CD8-positive, alpha-beta memory T cell (primary cell): ENCODE results near the gene VPS26C. TPM values are rescaled to one million over a fixed set of nuclear protein-coding genes. Genes with fewer than 3 reads are reported as not detected.

Experiments
- CTCF ChIA-PET: fragments of 350-600 bp; sonication (Branson Sonifier 250); formaldehyde crosslinking; loops from one replicate; lab custom pipeline; 2021; ENCODE audit warnings: antibody characterized with exemption; lab: Charles Lee
- POLR2A ChIA-PET: fragments of 350-600 bp; sonication (Branson Sonifier 250); formaldehyde crosslinking; loops from one replicate; lab custom pipeline; 2021; ENCODE audit warnings: antibody characterized with exemption; lab: Charles Lee
- DNase-seq, 5 donors: peaks; one replicate each; pipeline versions ENCODE4 v3.0.0 to v3.0.0-alpha.2; 2020 to 2022; ENCODE audit warnings: mixed read lengths in 1 of 5
- H3K27ac ChIP-seq: one replicate; pipeline ENCODE4 v1.7.0; 2013; ENCODE audit warnings: low read depth, mild to moderate bottlenecking, low read length, moderate library complexity
- H3K27me3 ChIP-seq: 2 replicates; pipeline ENCODE4 v1.7.0; 2013; ENCODE audit warnings: low read length, mild to moderate bottlenecking; ENCODE audit not compliant: insufficient read depth, poor library complexity, severe bottlenecking
- H3K36me3 ChIP-seq: 2 replicates; pipeline ENCODE4 v1.7.0; 2013; ENCODE audit warnings: mild to moderate bottlenecking, low read length, moderate library complexity; ENCODE audit not compliant: insufficient read depth
- H3K4me1 ChIP-seq: 2 replicates; pipeline ENCODE4 v1.7.0; 2013; ENCODE audit warnings: mild to moderate bottlenecking, low read length, moderate library complexity; ENCODE audit not compliant: insufficient read depth
- H3K4me3 ChIP-seq: 2 replicates; pipeline ENCODE4 v1.7.0; 2013; ENCODE audit warnings: mild to moderate bottlenecking, low read length
- H3K9me3 ChIP-seq: 2 replicates; pipeline ENCODE4 v1.7.0; 2013; ENCODE audit warnings: mild to moderate bottlenecking, low read length
- H3K27ac Mint-ChIP-seq, 8 donors: one replicate each; pipeline ENCODE4 v1.8.0; 2020 to 2021; ENCODE audit warnings: mixed read lengths in 8 of 8, mild to moderate bottlenecking in 6 of 8, inconsistent platforms in 3 of 8, moderate library complexity in 3 of 8
- H3K27me3 Mint-ChIP-seq, 2 donors: one replicate each; pipeline ENCODE4 v1.8.0; 2020 to 2021; ENCODE audit warnings: mixed read lengths in 2 of 2, mild to moderate bottlenecking in 1 of 2, moderate library complexity in 1 of 2
- H3K36me3 Mint-ChIP-seq, 3 donors: one replicate each; pipeline ENCODE4 v1.8.0; 2020 to 2021; ENCODE audit warnings: mixed read lengths in 3 of 3, inconsistent platforms in 1 of 3, mild to moderate bottlenecking in 1 of 3
- H3K4me1 Mint-ChIP-seq, 3 donors: one replicate each; pipeline ENCODE4 v1.8.0; 2020 to 2021; ENCODE audit warnings: mixed read lengths in 3 of 3, inconsistent platforms in 1 of 3, mild to moderate bottlenecking in 1 of 3
- H3K4me3 Mint-ChIP-seq, 7 donors: one replicate each; pipeline ENCODE4 v1.8.0; 2020 to 2021; ENCODE audit warnings: mixed read lengths in 7 of 7, mild to moderate bottlenecking in 6 of 7, moderate library complexity in 4 of 7, inconsistent platforms in 2 of 7
- H3K9me3 Mint-ChIP-seq, 5 donors: one replicate each; pipeline ENCODE4 v1.8.0; 2020 to 2022; ENCODE audit warnings: mixed read lengths in 5 of 5, mild to moderate bottlenecking in 3 of 5, moderate library complexity in 2 of 5, inconsistent platforms in 1 of 5
- polyA plus RNA-seq: library from polyadenylated mRNA; unstranded; fragments of 300-500 nt; fragmentation: Illumina TruSeq; gene quantifications from one replicate; pipeline ENCODE4 v1.2.3, GENCODE V29; 2021
- total RNA-seq, 2 experiments: library from RNA; stranded (reverse); gene quantifications; one replicate each; pipeline ENCODE4 v1.2.3, GENCODE V29; 2021

VPS26C gene
- total and polyA plus RNA-seq, 3 experiments from 2014 or later: 59.1 to 82.0 (median 62.7) TPM

GRCh38 chr21:37193676-37194075, 73.5 kb downstream of the VPS26C start:
- H3K4me3 Mint-ChIP-seq: no peak overlapping the region
- peaks cover 13 to 90% (median 35%) of the 10 kb centered on the region in 3 donors for H3K36me3 Mint-ChIP-seq

GRCh38 chr21:37193006-37193405, 74.1 kb downstream of the VPS26C start:
- peaks cover 13 to 89% (median 35%) of the 10 kb centered on the region in 3 donors for H3K36me3 Mint-ChIP-seq
- DNase-seq: no peak
- peaks cover 33% of the 10 kb centered on the region for H3K36me3 ChIP-seq

More at GRCh38 chr21:37193676-37194075, 73.5 kb downstream of the VPS26C start:
- H3K4me3 ChIP-seq: no peak overlapping the region
- POLR2A ChIA-PET: no interaction called here
- peaks cover 0 to 10% (median 2%) of the 10 kb centered on the region in 3 donors for H3K4me1 Mint-ChIP-seq
- H3K4me1 ChIP-seq: no peaks in the 10 kb centered on the region
- no peaks in the 10 kb centered on the region for H3K9me3 Mint-ChIP-seq
- no peaks in the 10 kb centered on the region for H3K9me3 ChIP-seq
- H3K27ac Mint-ChIP-seq: peak overlapping the region in 1 of 8 donors; percentile 13
- no peak for DNase-seq
- CTCF ChIA-PET: no interaction called here
- H3K36me3 ChIP-seq: peaks cover 30% of the 10 kb centered on the region
- no peaks in the 10 kb centered on the region for H3K27me3 ChIP-seq
- peaks cover 0 to 2% of the 10 kb centered on the region in 2 donors for H3K27me3 Mint-ChIP-seq
- no peak overlapping the region for H3K27ac ChIP-seq

GRCh38 chr21:37192019-37192418, 75.1 kb downstream of the VPS26C start:
- H3K9me3 Mint-ChIP-seq: no peaks in the 10 kb centered on the region

More at GRCh38 chr21:37193006-37193405, 74.1 kb downstream of the VPS26C start:
- no peak overlapping the region for H3K4me3 ChIP-seq
- Mint-ChIP-seq H3K27ac (no peak overlapping the region), H3K4me3 (no peak overlapping the region), H3K4me1 (peaks cover 0 to 10% (median 2%) of the 10 kb centered on the region in 3 donors), H3K9me3 (no peaks in the 10 kb centered on the region), H3K27me3 (peaks cover 0 to 2% of the 10 kb centered on the region in 2 donors)
- no peaks in the 10 kb centered on the region for H3K27me3 ChIP-seq
- CTCF ChIA-PET: no interaction called here
- H3K27ac ChIP-seq: no peak overlapping the region
- no peaks in the 10 kb centered on the region for H3K4me1 ChIP-seq
- POLR2A ChIA-PET: no interaction called here
- no peaks in the 10 kb centered on the region for H3K9me3 ChIP-seq

DNA sequence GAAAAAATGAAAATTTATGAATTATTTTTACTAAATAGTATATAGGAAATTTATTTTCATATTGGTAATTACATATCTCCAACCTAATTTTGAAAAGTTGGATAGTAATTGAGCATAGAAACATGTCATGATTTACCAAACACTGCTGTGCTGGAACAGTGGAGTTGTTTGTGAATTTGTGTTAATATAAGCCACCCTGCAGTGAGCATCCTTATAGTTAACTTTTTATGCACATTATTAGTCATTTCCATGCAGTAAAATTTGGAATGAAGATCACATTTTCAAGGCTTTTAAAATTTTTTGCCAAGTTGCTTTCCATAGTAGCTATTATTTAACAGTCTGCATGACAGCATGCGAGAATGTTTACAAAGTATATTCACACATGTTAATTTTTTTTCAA, 78.3 kb downstream of the VPS26C start:
- Histone ChIP-seq H3K4me1 (no peaks in the 10 kb centered on the region), H3K27me3 (no peaks in the 10 kb centered on the region), H3K27ac (no peak overlapping the region), H3K36me3 (peaks cover 29% of the 10 kb centered on the region), H3K9me3 (no peaks in the 10 kb centered on the region), H3K4me3 (no peak overlapping the region)
- H3K4me3 Mint-ChIP-seq: no peak overlapping the region
- POLR2A ChIA-PET: no interaction called here
- H3K27ac Mint-ChIP-seq: no peak overlapping the region
- DNase-seq: no peak
- CTCF ChIA-PET: no interaction called here
- H3K4me1 Mint-ChIP-seq: peaks cover 0 to 10% (median 2%) of the 10 kb centered on the region in 3 donors
- no peaks in the 10 kb centered on the region for H3K9me3 Mint-ChIP-seq
- peaks cover 0 to 2% of the 10 kb centered on the region in 2 donors for H3K27me3 Mint-ChIP-seq
- H3K36me3 Mint-ChIP-seq: peaks cover 17 to 82% (median 35%) of the 10 kb centered on the region in 3 donors

More at GRCh38 chr21:37192019-37192418, 75.1 kb downstream of the VPS26C start:
- Histone ChIP-seq H3K27ac (no peak overlapping the region), H3K36me3 (peaks cover 40% of the 10 kb centered on the region), H3K27me3 (no peaks in the 10 kb centered on the region), H3K4me1 (no peaks in the 10 kb centered on the region), H3K4me3 (no peak overlapping the region), H3K9me3 (no peaks in the 10 kb centered on the region)
- H3K36me3 Mint-ChIP-seq: peaks cover 13 to 90% (median 37%) of the 10 kb centered on the region in 3 donors
- peaks cover 0 to 10% (median 2%) of the 10 kb centered on the region in 3 donors for H3K4me1 Mint-ChIP-seq
- no peak overlapping the region for H3K4me3 Mint-ChIP-seq
- ChIA-PET CTCF (interaction anchor here (1.3 kb wide), 1 partner anchor 9 kb away, joined by 3 read pairs; no protein-coding TSS in a partner anchor), POLR2A (interaction anchor here (0.7 kb wide), 1 partner anchor 202 kb away, joined by 4 read pairs; no protein-coding TSS in a partner anchor)
- H3K27me3 Mint-ChIP-seq: peaks cover 0 to 2% of the 10 kb centered on the region in 2 donors
- H3K27ac Mint-ChIP-seq: peak overlapping the region in 2 of 8 donors; percentile 5 to 64
- DNase-seq: no peak

- Mint-ChIP-seq H3K9me3 (no peaks in the 10 kb centered on the region), H3K27ac (peak overlapping the region in 3 of 8 donors; percentile 2 to 77 (median 5)), H3K4me1 (peaks cover 0 to 8% (median under 1%) of the 10 kb centered on the region in 3 donors), H3K4me3 (no peak overlapping the region), H3K27me3 (no peaks in the 10 kb centered on the region), H3K36me3 (peaks cover 16 to 77% (median 30%) of the 10 kb centered on the region in 3 donors)
- Histone ChIP-seq H3K27me3 (no peaks in the 10 kb centered on the region), H3K4me1 (no peaks in the 10 kb centered on the region), H3K36me3 (peaks cover 30% of the 10 kb centered on the region), H3K4me3 (no peak overlapping the region), H3K9me3 (no peaks in the 10 kb centered on the region), H3K27ac (no peak overlapping the region)
- CTCF ChIA-PET: no interaction called here
- DNase-seq: no peak
- POLR2A ChIA-PET: no interaction called here
Observed at GRCh38 chr21:37186983-37187382, 80.2 kb downstream of the VPS26C start.

- H3K9me3 Mint-ChIP-seq: peaks cover under 1 to 1% (median 1%) of the 10 kb centered on the region in 5 donors
- no peaks in the 10 kb centered on the region for H3K27me3 Mint-ChIP-seq
- Histone ChIP-seq H3K9me3 (no peaks in the 10 kb centered on the region), H3K27ac (no peak overlapping the region), H3K4me1 (no peaks in the 10 kb centered on the region), H3K36me3 (peaks cover 31% of the 10 kb centered on the region), H3K27me3 (no peaks in the 10 kb centered on the region), H3K4me3 (no peak overlapping the region)
- H3K36me3 Mint-ChIP-seq: peaks cover 11 to 75% (median 28%) of the 10 kb centered on the region in 3 donors
- DNase-seq: no peak
- H3K4me1 Mint-ChIP-seq: peaks cover 0 to 4% (median 0%) of the 10 kb centered on the region in 3 donors
- no peak overlapping the region for H3K4me3 Mint-ChIP-seq
- ChIA-PET POLR2A (no interaction called here), CTCF (interaction anchor here (0.6 kb wide), 1 partner anchor 222 kb away, joined by 4 read pairs; no protein-coding TSS in a partner anchor)
- H3K27ac Mint-ChIP-seq: peak overlapping the region in 2 of 8 donors; percentile 36 to 76
Observed at GRCh38 chr21:37184784-37185593, 82.1 kb downstream of the VPS26C start.

DNA sequence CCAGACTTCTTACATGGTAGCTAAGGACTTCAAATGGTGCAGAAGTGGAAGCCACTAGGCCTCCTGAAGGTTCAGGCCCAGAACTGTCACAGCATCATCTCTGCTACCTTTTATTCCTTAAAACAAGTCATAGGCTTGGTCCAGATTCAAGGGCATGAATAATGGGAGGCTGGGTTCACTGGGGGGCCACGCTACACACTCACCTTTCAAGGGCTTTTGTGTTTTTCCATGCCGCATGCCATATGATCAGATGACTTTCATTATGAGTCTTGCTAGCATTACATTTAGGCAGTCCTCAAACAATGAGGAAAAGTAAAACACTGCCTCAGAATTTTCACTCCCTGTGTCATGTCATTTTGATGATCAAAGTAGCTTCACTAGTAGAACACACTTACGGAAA, 83.4 kb downstream of the VPS26C start:
- H3K36me3 ChIP-seq: peaks cover 34% of the 10 kb centered on the region
- no peaks in the 10 kb centered on the region for H3K27me3 Mint-ChIP-seq
- no peak for DNase-seq
- peak overlapping the region in 4 of 8 donors; percentile 12 to 47 (median 24) for H3K27ac Mint-ChIP-seq
- H3K36me3 Mint-ChIP-seq: peaks cover 19 to 74% (median 34%) of the 10 kb centered on the region in 3 donors
- CTCF ChIA-PET: no interaction called here
- H3K4me1 ChIP-seq: no peaks in the 10 kb centered on the region
- no peak overlapping the region for H3K4me3 Mint-ChIP-seq
- no peak overlapping the region for H3K27ac ChIP-seq
- H3K4me3 ChIP-seq: no peak overlapping the region
- no peaks in the 10 kb centered on the region for H3K9me3 ChIP-seq
- POLR2A ChIA-PET: no interaction called here
- peaks cover 0 to 4% (median 0%) of the 10 kb centered on the region in 3 donors for H3K4me1 Mint-ChIP-seq
- no peaks in the 10 kb centered on the region for H3K27me3 ChIP-seq
- peaks cover 2 to 5% (median 3%) of the 10 kb centered on the region in 5 donors for H3K9me3 Mint-ChIP-seq

DNA sequence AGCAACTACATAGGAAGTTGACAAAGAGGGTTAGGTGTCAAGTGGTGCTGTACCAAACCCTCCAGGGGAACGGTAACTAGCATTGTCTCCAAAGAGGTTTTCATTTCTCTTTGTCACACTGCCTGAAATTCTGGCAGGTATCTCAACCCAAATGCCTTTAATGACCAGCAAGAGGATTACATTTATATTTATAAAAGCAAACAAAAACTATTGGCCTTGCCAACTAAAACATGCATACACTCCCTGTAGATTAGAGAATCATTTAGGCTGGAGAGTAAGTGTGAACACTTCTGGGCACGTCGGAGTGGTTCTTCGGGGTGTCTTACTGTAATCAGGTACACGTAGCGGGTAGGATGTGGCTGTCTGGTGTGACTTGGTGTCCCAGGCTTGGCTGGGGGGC, 84.9 kb downstream of the VPS26C start:
- no peaks in the 10 kb centered on the region for H3K9me3 ChIP-seq
- Mint-ChIP-seq H3K9me3 (peaks cover 2 to 5% (median 5%) of the 10 kb centered on the region in 5 donors), H3K4me1 (peaks cover 0 to 4% (median 0%) of the 10 kb centered on the region in 3 donors), H3K27ac (peak overlapping the region in 1 of 8 donors; percentile 76), H3K4me3 (no peak overlapping the region), H3K27me3 (no peaks in the 10 kb centered on the region), H3K36me3 (peaks cover 23 to 75% (median 33%) of the 10 kb centered on the region in 3 donors)
- no peaks in the 10 kb centered on the region for H3K27me3 ChIP-seq
- no peak overlapping the region for H3K27ac ChIP-seq
- H3K36me3 ChIP-seq: peaks cover 39% of the 10 kb centered on the region
- POLR2A ChIA-PET: no interaction called here
- DNase-seq: no peak
- CTCF ChIA-PET: interaction anchor here (1.1 kb wide), 1 partner anchor 9 kb away, joined by 3 read pairs; no protein-coding TSS in a partner anchor
- no peak overlapping the region for H3K4me3 ChIP-seq
- no peaks in the 10 kb centered on the region for H3K4me1 ChIP-seq
